ENCODE results near the gene SERPIND1.
"Not testable (repeated sequence)": the region's sequence is repeated elsewhere in the genome, so short reads cannot be mapped to it uniquely, and the experiment has no call there.

Gene SERPIND1

DNA sequence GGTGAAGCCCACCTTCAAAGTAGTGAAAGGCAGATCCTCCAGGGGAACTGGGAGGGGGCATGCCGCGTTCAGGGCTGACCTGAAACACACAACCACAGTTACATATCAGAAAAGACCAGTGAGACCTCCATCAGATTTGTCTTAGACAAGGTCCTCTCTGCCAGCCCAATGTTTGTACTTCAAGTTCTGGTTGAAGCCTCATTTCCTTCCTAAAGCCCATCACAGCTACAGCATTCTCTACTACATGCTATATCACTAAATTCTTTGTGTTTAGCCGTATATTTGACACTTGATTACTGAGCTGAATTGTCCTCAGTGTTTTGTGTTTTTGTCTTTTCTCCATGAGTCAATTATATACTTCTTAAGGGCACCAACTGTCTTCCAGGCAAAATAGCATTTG lies 44.6 kb downstream of the SERPIND1 start:
- no peak for DNase-seq

DNA sequence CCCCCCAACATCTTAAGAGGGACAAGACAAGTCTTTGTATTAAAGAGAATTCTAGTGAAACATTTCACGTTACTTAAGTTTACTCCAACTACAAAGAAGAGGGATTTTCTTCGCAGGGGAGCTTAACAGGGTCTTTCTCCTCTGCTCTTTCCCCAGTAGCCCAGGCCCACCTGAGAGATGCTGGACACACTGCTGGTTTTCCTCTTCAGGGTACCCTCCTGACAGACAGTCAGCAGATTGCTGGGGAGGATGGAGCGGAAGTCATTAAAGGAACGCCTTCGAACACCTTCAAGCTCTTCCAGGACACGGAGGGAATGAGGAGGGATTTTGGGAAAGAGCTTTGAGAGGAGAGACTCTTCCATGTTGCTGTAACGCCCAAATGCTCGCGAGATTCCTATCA lies 45.6 kb downstream of the SERPIND1 start:
- no peak for DNase-seq

DNA sequence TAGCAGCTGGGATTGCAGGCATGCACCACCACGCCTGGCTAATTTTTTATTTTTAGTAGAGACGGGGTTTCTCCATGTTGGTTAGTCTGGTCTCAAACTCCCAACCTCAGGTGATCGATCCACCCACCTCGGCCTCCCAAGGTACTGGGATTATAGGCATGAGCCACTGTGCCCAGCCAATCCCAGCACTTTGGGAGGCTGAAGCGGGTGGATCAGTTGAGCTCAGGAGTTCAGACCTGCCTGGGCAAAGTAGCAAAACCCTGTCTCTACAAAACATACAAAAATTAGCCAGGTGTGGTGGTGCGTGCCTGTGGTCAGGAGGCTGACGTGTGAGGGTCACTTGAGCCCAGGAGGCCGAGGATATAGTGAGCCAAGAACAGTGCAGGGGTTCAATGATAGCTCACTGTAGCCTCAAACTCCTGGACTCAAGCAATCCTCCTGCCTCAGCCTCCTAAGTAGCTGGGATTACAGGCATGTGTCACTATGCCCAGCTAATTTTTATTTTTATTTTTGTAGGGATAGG lies 47.9 kb downstream of the SERPIND1 start:
- DNase-seq, result not testable (repeated sequence)

DNA sequence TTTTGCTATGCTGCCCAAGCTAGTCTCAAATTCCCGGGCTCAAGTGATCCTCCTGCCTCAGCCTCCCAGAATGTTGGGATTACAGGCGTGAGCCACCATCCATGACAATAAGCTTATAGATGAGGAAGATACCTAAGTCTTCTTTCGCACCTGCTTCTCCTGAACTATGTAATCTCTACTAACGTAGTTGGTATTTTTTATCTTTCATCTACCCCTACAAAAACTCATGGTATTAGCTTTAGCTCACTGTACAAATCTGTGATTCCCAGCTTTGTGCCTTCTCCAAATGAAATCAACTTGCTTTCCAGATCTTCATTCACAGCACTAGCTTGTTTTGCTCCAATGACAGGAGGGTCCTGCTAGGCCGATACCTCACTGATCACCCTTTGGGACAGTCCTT lies 48.3 kb downstream of the SERPIND1 start:
- no peak for DNase-seq

DNA sequence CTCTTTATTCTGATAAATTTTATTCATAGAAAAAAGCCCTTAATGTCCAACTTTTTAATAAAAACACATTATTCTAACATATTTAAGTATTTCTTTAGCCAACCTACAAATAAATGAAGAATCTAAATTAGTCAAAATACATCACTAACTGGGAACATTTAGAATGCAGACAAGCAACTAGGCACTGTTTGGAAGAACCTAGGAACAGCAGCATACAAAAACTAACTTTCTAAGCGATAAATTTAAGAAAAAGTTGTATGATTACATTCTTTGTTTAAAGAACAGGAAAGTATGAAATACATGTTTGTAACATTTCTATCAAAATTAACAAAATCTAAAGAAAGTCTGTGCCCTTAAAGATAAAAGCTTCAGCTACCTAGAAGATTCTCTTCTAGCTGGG lies 49.4 kb downstream of the SERPIND1 start:
- no peak for DNase-seq

DNA sequence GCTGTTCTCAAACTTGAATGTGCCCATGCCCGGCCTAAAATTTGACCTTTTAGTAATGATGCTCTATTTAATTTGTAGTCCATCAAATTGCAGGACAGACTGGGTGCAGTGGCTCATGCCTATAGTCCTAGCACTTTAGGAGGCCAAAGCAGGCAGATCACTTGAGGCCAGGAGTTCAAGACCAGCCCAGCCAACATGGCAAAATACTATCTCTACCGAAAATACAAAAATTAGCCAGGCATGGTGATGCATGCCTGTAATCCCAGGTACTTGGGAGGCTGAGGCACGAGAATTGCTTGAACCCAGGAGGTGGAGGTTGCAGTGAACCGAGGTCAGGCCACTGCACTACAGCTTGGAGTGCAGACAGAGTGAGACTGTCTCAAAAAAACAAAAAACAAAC lies 51.3 kb downstream of the SERPIND1 start:
- not testable (repeated sequence) for DNase-seq

DNA sequence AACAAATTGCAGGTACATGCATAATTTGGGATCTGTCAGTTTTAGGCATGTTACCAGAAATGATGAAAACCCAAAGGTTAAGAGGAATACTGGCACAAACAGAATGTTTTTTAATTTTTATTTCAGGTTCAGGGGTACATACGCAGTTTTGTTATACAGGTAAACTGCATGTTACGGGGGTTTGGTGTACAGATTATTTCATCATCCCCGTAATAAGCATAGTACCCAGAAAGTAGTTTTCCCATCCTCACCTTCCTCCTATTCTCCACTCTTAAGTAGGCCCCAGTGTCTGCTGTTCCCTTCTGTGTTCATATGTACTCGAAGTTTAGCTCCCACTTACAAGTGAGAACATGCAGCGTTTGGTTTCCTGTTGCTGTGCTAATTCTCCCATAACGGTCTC lies 51.7 kb downstream of the SERPIND1 start:
- no peak for DNase-seq

DNA sequence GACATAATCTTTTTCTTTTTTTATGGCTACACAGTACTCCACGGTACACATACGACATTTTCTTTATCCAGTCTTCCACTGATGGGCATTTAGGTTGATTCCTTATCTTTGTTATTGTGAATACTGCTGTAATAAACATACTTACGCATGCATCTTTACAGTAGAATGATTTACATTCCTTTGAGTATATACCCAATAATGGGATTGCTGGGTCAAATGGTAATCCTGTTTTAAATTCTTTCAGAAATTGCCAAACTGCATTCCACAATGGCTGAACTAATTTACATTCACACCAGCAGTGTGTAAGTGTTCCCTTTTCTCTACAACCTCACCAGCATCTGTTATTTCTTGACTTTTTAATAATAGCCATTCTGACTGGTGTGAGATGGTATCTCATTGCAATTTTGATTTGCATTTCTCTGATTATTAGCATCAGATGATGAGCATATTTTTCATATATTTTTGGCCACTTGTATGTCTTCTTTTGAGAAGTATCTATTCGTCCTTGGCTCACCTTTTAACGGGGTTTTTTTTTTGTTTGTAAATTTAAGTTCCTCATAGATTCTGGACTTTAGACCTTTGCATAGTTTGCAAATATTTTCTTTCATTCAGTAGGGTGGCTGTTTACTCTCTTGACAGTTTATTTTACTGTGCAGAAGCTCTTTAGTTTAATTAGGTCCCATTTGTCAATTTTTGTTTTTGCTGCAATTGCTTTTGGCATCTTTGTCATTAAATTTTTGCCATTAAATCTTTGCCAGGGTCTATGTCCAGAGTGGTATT lies 52.6 kb downstream of the SERPIND1 start:
- DNase-seq, result not testable (repeated sequence)

DNA sequence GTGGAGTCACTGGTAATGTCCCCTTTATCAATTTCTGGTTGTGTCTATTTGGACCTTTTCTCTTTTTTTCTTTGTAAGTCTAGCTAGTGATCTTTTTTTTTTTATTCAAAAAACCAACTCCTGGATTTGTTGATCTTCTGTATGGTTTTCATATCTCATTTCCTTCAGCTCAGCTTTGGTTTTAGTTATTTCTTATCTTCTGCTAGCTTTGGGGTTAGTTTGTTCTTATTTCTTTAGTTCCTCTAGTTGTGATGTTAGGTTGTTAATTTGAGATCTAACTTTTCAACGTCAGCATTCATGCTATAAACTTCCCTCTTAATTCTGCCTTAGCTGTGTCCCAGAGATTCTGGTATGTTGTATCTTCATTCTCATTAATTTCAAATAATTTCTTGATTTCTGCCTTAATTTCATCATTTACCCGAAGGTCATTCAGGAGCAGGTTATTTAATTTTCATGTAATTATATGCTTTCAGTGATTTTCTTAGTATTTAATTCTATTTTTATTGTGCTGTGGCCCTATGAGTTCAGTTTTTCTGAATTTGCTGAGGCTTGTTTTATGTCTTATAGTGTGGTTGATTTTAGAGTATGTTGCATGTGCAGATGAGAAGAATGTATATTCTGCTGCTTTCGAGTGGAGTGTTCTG lies 55.7 kb downstream of the SERPIND1 start:
- DNase-seq, result no peak

DNA sequence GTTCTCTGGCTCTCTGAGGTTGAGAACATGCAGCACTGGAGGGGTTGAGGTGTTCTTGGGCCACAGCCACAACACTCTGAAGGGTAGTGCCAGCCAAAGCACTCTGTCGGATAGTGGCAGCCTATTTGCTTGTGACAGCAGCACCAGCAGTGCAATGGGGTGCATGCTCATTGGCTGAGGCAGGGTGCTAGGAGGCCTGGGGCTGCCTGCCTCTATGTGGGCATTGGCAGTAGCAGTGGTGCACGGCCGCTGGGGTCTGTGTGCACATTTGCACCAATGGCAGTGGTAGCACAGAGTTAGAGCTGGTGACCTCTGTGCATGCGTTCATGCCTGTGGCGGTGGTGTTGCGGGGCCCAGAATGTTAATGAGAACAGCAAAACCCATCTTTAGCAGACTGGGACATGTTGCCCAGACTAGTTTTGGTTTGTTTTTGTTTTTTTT lies 59.3 kb downstream of the SERPIND1 start:
- DNase-seq, result no peak

DNA sequence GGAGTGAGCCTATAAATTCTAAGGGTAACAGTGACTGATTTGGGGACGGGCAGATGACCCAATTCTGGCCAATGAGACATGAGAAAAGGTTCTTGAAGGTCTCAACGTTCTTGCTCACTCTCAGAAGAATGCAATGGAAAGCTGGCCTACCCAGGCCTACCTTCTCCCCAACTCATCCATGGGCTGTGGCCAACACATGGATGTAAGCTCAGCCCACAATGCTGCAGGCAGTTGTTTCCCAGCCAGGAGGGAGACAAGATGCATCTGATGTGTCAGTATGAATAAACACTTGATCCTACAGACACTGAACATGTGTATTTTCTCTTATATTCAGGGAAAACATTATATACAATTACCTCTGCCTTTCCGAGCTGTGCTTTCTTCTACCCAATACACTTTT lies 60.3 kb downstream of the SERPIND1 start:
- DNase-seq, result no peak

DNA sequence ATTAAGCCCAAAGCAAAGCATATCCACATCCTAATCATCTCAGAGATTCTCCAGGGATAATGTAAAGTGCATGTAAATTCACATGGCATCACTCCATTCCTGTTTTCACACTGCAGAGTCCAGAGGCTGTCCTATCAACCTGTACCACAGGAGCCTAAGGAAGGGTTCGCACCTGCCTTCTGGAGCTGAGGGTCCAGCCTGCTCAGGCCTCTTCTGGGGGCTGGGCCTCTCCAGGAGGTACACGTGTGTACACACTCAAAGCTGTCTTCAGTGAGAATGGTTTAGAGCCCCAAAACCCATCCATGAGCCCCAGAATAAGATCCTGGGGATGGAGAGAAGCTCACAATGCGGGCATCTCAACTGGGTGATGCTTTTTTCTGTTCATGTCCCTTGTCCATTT lies 60.8 kb downstream of the SERPIND1 start:
- no peak for DNase-seq

All from CD4-positive, alpha-beta T cell treated with Interleukin-1 beta for 1 hour (primary cell).